ENCODE measurements around the gene GALNT17. TPM values are rescaled to one million over a fixed set of nuclear protein-coding genes. Genes with fewer than 3 reads are reported as not detected.

The GALNT17 gene
- total and polyA plus RNA-seq, 2 experiments from 2014 or later: 2.3 to 4.6 TPM

- Histone ChIP-seq H3K4me3 (no peak overlapping the region), H3K4me1 (ENCODE audit: low read depth) (no peaks in the 10 kb centered on the region), H3K36me3 (no peaks in the 10 kb centered on the region), H3K27me3 (no peaks in the 10 kb centered on the region), H3K9me3 (ENCODE audit: low read depth) (no peaks in the 10 kb centered on the region), H3K27ac (no peak overlapping the region)
- TF ChIP-seq CTCF (IDR thresholded peaks at IDR 0.05; ENCODE audit: low read depth, low read length): no peak
- no peak for DNase-seq (ENCODE audit: low read depth in 1 of 2, low spot score in 1 of 2)
Observed at GRCh38 chr7:71497256-71497946, 365.5 kb downstream of the GALNT17 start.

- Histone ChIP-seq H3K27me3 (no peaks in the 10 kb centered on the region), H3K4me1 (ENCODE audit: low read depth) (no peaks in the 10 kb centered on the region), H3K36me3 (no peaks in the 10 kb centered on the region), H3K4me3 (no peak overlapping the region), H3K9me3 (ENCODE audit: low read depth) (no peaks in the 10 kb centered on the region), H3K27ac (no peak overlapping the region)
- no peak for DNase-seq (ENCODE audit: low read depth in 1 of 2, low spot score in 1 of 2)
- TF ChIP-seq CTCF (IDR thresholded peaks at IDR 0.05; ENCODE audit: low read depth, low read length): no peak
Observed at GRCh38 chr7:71498381-71498780, 366.4 kb downstream of the GALNT17 start.

GRCh38 chr7:71504697-71505441, 372.9 kb downstream of the GALNT17 start:
- H3K4me1 ChIP-seq (ENCODE audit: low read depth): no peaks in the 10 kb centered on the region
- H3K27ac ChIP-seq: no peak overlapping the region
- H3K9me3 ChIP-seq (ENCODE audit: low read depth): no peaks in the 10 kb centered on the region
- no peaks in the 10 kb centered on the region for H3K36me3 ChIP-seq
- no peak for DNase-seq (ENCODE audit: low read depth in 1 of 2, low spot score in 1 of 2)
- no peak for TF ChIP-seq CTCF (IDR thresholded peaks at IDR 0.05; ENCODE audit: low read depth, low read length)
- H3K27me3 ChIP-seq: peaks cover 5% of the 10 kb centered on the region
- no peak overlapping the region for H3K4me3 ChIP-seq

GRCh38 chr7:71506822-71507221, 374.9 kb downstream of the GALNT17 start:
- no peak for TF ChIP-seq CTCF (IDR thresholded peaks at IDR 0.05; ENCODE audit: low read depth, low read length)
- H3K4me3 ChIP-seq: no peak overlapping the region
- H3K4me1 ChIP-seq (ENCODE audit: low read depth): no peaks in the 10 kb centered on the region

GRCh38 chr7:71507680-71508602, 376.0 kb downstream of the GALNT17 start:
- no peak for DNase-seq (ENCODE audit: low read depth in 1 of 2, low spot score in 1 of 2)
- peaks cover 5% of the 10 kb centered on the region for H3K27me3 ChIP-seq
- no peaks in the 10 kb centered on the region for H3K36me3 ChIP-seq
- H3K9me3 ChIP-seq (ENCODE audit: low read depth): no peaks in the 10 kb centered on the region
- no peaks in the 10 kb centered on the region for H3K4me1 ChIP-seq (ENCODE audit: low read depth)
- H3K27ac ChIP-seq: no peak overlapping the region
- TF ChIP-seq CTCF (IDR thresholded peaks at IDR 0.05; ENCODE audit: low read depth, low read length): no peak
- no peak overlapping the region for H3K4me3 ChIP-seq

More at GRCh38 chr7:71506822-71507221, 374.9 kb downstream of the GALNT17 start:
- no peak for DNase-seq (ENCODE audit: low read depth in 1 of 2, low spot score in 1 of 2)
- Histone ChIP-seq H3K27ac (no peak overlapping the region), H3K9me3 (ENCODE audit: low read depth) (no peaks in the 10 kb centered on the region), H3K36me3 (no peaks in the 10 kb centered on the region), H3K27me3 (peaks cover 5% of the 10 kb centered on the region)
